ENCODE data around the gene NHSL2. TPM values are rescaled to one million over a fixed set of nuclear protein-coding genes. Genes with fewer than 3 reads are reported as not detected.
A peak's percentile ranks its signal among the peaks of the same experiment; 100 is the strongest.

Gene NHSL2
- total RNA-seq, 2 experiments from 2014 or later = not detected

DNA sequence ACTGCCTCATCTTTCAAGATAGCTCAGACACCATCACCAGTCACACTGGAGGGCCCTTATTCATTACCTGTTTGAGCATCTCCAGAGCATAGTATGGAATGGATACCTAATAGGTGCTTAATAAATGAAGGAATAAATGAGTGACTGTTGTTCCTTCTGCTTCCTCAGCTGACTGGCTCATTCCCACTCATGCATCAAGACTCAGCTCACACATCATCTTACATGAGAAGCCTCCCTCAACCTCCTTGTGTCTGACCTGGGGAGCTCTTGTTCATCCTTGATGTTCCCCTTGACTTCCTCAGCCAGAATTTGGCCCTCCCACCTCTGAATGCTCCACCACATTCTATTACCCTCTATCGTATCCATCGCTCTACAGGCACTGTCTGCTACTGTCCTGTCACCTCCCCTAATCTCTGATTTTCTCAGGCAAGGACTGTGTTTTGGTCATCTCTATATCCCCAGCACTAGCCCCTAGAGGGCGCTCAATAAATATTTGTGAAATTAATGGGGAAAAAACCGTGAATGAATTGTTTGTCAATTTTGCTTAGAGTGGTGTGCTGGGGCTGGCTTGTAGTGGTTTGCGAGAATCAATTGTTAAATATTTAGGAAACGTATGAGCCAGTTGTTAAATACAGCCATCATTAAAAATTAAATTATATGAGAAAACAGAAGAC lies 88.3 kb downstream of the NHSL2 start:
- intact Hi-C loops (cut with micrococcal nuclease; ENCODE audit: unreplicated experiment) = loop anchor here (5.0 kb wide), 1 partner anchor 128 kb away; no protein-coding TSS in a partner anchor
- no peak overlapping the region for H3K27ac ChIP-seq (ENCODE audit: low read depth, low read length, poor library complexity, severe bottlenecking)
- no peak overlapping the region for H2AFZ ChIP-seq (ENCODE audit: low read length)
- no peaks in the 10 kb centered on the region for H3K9me3 ChIP-seq (ENCODE audit: low read length)
- H3K4me2 ChIP-seq (ENCODE audit: low read length) = no peak overlapping the region
- CTCF ChIA-PET (ENCODE audit: unreplicated experiment) = no interaction called here
- TF ChIP-seq EZH2phosphoT487 (IDR thresholded peaks at IDR 0.05; ENCODE audit: borderline replicate concordance, low read depth, low read length) = no peak
- peak; percentile 80 for TF ChIP-seq CTCF (conservative IDR thresholded peaks at IDR 0.05; ENCODE audit: low read length)
- H3K36me3 ChIP-seq (ENCODE audit: insufficient read depth, low read length) = no peaks in the 10 kb centered on the region
- BruUV-seq (replicated peaks) = no TSS peak
- POLR2A ChIA-PET = interaction anchor here (0.6 kb wide), 1 partner anchor 317 kb away, joined by 3 read pairs; no protein-coding TSS in a partner anchor
- no peak overlapping the region for H3K4me3 ChIP-seq (ENCODE audit: low read depth, low read length, poor library complexity, severe bottlenecking)
- H4K20me1 ChIP-seq (ENCODE audit: insufficient read depth, low read length) = no peaks in the 10 kb centered on the region
- H3K9me2 ChIP-seq (ENCODE audit: insufficient read depth, low read length) = no peaks in the 10 kb centered on the region
- no peaks in the 10 kb centered on the region for H3K4me1 ChIP-seq (ENCODE audit: insufficient read depth, low read length, poor library complexity, severe bottlenecking)
- H3K79me2 ChIP-seq (ENCODE audit: insufficient read depth, low read depth, low read length) = no peaks in the 10 kb centered on the region
- DNase-seq (ENCODE audit: low spot score) = peak; percentile 40

GRCh38 chrX:71999535-71999934 lies 88.9 kb downstream of the NHSL2 start:
- Histone ChIP-seq H2AFZ (ENCODE audit: low read length) (no peak overlapping the region), H4K20me1 (ENCODE audit: insufficient read depth, low read length) (no peaks in the 10 kb centered on the region), H3K4me2 (ENCODE audit: low read length) (no peak overlapping the region), H3K4me3 (ENCODE audit: low read depth, low read length, poor library complexity, severe bottlenecking) (no peak overlapping the region), H3K9me2 (ENCODE audit: insufficient read depth, low read length) (no peaks in the 10 kb centered on the region), H3K36me3 (ENCODE audit: insufficient read depth, low read length) (no peaks in the 10 kb centered on the region), H3K4me1 (ENCODE audit: insufficient read depth, low read length, poor library complexity, severe bottlenecking) (no peaks in the 10 kb centered on the region), H3K9me3 (ENCODE audit: low read length) (no peaks in the 10 kb centered on the region), H3K79me2 (ENCODE audit: insufficient read depth, low read depth, low read length) (no peaks in the 10 kb centered on the region), H3K27ac (ENCODE audit: low read depth, low read length, poor library complexity, severe bottlenecking) (no peak overlapping the region)
- intact Hi-C loops (cut with micrococcal nuclease; ENCODE audit: unreplicated experiment) = loop anchor here (5.0 kb wide), 1 partner anchor 128 kb away; no protein-coding TSS in a partner anchor
- ChIA-PET POLR2A (no interaction called here), CTCF (ENCODE audit: unreplicated experiment) (no interaction called here)
- BruUV-seq (replicated peaks) = no TSS peak
- DNase-seq (ENCODE audit: low spot score) = no peak
- TF ChIP-seq CTCF (conservative IDR thresholded peaks at IDR 0.05; ENCODE audit: low read length) (no peak), EZH2phosphoT487 (IDR thresholded peaks at IDR 0.05; ENCODE audit: borderline replicate concordance, low read depth, low read length) (no peak)

- Histone ChIP-seq H3K4me1 (ENCODE audit: insufficient read depth, low read length, poor library complexity, severe bottlenecking) (no peaks in the 10 kb centered on the region), H3K9me3 (ENCODE audit: low read length) (no peaks in the 10 kb centered on the region), H3K9me2 (ENCODE audit: insufficient read depth, low read length) (no peaks in the 10 kb centered on the region), H2AFZ (ENCODE audit: low read length) (no peak overlapping the region), H4K20me1 (ENCODE audit: insufficient read depth, low read length) (no peaks in the 10 kb centered on the region), H3K27ac (ENCODE audit: low read depth, low read length, poor library complexity, severe bottlenecking) (no peak overlapping the region), H3K4me2 (ENCODE audit: low read length) (no peak overlapping the region), H3K79me2 (ENCODE audit: insufficient read depth, low read depth, low read length) (no peaks in the 10 kb centered on the region), H3K4me3 (ENCODE audit: low read depth, low read length, poor library complexity, severe bottlenecking) (no peak overlapping the region), H3K36me3 (ENCODE audit: insufficient read depth, low read length) (no peaks in the 10 kb centered on the region)
- TF ChIP-seq EZH2phosphoT487 (IDR thresholded peaks at IDR 0.05; ENCODE audit: borderline replicate concordance, low read depth, low read length) = no peak
- TF ChIP-seq CTCF (conservative IDR thresholded peaks at IDR 0.05; ENCODE audit: low read length) = no peak
- intact Hi-C loops (cut with micrococcal nuclease; ENCODE audit: unreplicated experiment) = no loop called here
- ChIA-PET CTCF (ENCODE audit: unreplicated experiment) (no interaction called here), POLR2A (no interaction called here)
- BruUV-seq (replicated peaks) = no TSS peak
- no peak for DNase-seq (ENCODE audit: low spot score)
Observed at GRCh38 chrX:72001471-72001870, 90.8 kb downstream of the NHSL2 start.
